ENCODE results near the gene PARD3.
"Not testable (repeated sequence)": the region's sequence is repeated elsewhere in the genome, so short reads cannot be mapped to it uniquely, and the experiment has no call there.

PARD3 gene

DNA sequence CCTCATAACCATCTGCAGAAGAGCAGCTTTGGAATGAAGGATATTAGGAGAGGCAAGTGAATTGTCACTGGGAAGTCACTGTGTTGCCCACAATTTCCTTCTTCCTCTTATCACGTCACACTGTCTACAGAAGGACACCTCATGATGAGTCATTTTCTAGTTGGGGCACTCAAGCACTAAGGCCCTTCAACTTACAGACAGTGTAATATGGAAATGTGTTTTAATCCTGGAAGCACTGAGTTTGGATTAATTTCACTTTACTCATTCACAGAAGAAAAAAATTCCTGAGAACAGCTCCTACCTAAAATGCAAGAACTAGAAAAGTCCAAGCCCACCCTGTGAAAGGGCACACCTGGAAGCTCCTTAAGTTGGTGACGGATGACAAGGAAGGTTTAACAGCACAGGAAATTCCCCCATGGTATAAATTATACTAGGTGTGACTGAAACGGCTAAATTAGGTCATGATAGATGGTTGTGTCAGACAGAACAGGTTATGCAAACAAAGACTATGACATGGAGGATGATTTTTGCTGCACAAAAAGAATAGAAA is 56.6 kb downstream of the PARD3 start:
- DNase-seq (ENCODE audit: low read depth, low spot score): peak; percentile 47
- POLR2A ChIA-PET: no interaction called here
- TF ChIP-seq, protein P1, sequence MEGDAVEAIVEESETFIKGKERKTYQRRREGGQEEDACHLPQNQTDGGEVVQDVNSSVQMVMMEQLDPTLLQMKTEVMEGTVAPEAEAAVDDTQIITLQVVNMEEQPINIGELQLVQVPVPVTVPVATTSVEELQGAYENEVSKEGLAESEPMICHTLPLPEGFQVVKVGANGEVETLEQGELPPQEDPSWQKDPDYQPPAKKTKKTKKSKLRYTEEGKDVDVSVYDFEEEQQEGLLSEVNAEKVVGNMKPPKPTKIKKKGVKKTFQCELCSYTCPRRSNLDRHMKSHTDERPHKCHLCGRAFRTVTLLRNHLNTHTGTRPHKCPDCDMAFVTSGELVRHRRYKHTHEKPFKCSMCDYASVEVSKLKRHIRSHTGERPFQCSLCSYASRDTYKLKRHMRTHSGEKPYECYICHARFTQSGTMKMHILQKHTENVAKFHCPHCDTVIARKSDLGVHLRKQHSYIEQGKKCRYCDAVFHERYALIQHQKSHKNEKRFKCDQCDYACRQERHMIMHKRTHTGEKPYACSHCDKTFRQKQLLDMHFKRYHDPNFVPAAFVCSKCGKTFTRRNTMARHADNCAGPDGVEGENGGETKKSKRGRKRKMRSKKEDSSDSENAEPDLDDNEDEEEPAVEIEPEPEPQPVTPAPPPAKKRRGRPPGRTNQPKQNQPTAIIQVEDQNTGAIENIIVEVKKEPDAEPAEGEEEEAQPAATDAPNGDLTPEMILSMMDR (IDR thresholded peaks at IDR 0.05; ENCODE audit: insufficient read depth, low read length, missing control alignments): no peak
- CTCF ChIA-PET: interaction anchor here (1.0 to 1.6 kb wide), 3 partner anchors 11 to 180 kb away, joined by 3 to 8 read pairs (median 4); no protein-coding TSS in a partner anchor
- no peak overlapping the region for H3K4me3 ChIP-seq (ENCODE audit: low read depth, low read length)

DNA sequence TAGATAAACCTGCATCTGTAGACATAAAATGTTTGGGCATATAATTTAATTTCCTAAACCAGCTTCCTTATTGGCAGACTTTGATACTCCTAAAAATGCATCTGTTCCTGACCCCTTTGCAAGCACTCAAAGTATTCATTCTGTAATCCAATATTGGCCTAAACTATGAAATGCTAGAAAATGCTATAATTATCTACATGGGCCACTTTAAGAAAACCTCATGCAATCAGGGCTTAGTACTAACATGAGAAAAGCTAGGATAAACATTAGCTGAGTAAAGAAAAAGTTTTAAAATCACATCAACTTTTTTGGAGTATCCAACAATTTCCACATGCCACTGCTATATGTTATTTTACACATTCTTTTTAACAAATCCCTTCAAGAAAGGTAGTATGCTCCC is 57.2 kb downstream of the PARD3 start:
- POLR2A ChIA-PET: interaction anchor here (0.6 kb wide), 1 partner anchor 124 kb away, joined by 3 read pairs; no protein-coding TSS in a partner anchor

DNA sequence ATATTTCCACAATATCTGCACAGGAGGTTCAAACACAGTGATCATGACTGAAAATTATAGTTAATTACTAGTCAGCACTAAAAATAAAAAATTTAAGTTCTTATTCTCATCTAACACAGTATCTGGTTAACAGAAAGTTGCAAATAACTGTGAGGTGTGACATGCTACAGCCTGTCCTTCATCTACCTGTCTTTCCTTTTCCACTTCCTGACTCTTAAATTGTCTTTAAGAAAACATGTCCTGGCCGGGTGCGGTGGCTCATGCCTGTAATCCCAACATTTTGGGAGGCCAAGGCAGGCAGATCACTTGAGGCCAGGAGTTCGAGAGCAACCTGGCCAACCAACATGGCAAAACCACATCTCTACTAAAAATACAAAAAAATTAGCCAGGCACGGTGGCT is 57.9 kb downstream of the PARD3 start:
- ChIA-PET CTCF (interaction anchor here (1.0 to 1.6 kb wide), 3 partner anchors 10 to 181 kb away, joined by 3 to 8 read pairs (median 4); no protein-coding TSS in a partner anchor), POLR2A (interaction anchor here (0.6 to 0.7 kb wide), 2 partner anchors 124 to 370 kb away, joined by 3 to 5 read pairs; no protein-coding TSS in a partner anchor)
- not testable (repeated sequence) for H3K4me3 ChIP-seq (ENCODE audit: low read depth, low read length); DNase-seq (ENCODE audit: low read depth, low spot score)

More for the DNA sequence above, 57.2 kb downstream of the PARD3 start:
- TF ChIP-seq, protein P1 (IDR thresholded peaks at IDR 0.05; ENCODE audit: insufficient read depth, low read length, missing control alignments): no peak
- CTCF ChIA-PET: interaction anchor here (1.0 to 1.6 kb wide), 3 partner anchors 11 to 181 kb away, joined by 3 to 8 read pairs (median 4); no protein-coding TSS in a partner anchor
- no peak for DNase-seq (ENCODE audit: low read depth, low spot score)
- no peak overlapping the region for H3K4me3 ChIP-seq (ENCODE audit: low read depth, low read length)

DNA sequence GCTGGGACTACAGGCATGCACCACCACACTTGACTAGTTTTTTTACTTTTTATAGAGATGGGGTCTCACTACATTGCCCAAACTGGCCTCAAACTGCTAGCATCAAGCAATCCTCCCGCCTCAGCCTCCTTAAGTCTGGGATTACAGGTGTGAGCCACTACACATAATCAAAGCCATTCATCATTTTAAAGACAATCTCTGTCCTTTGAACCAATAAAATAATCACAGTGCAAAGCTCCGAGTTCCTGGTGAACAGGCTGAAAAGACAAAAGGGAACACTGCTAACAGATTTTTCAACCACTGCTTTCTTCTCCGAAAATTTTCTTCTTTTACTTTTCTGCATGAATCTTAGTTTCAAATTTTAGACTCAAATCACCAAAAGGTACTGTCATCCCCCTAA is 58.5 kb downstream of the PARD3 start:
- ChIA-PET CTCF (interaction anchor here (1.4 kb wide), 1 partner anchor 23 kb away, joined by 3 read pairs; no protein-coding TSS in a partner anchor), POLR2A (no interaction called here)
- no peak overlapping the region for H3K4me3 ChIP-seq (ENCODE audit: low read depth, low read length)
- TF ChIP-seq, protein P1 (IDR thresholded peaks at IDR 0.05; ENCODE audit: insufficient read depth, low read length, missing control alignments): no peak
- no peak for DNase-seq (ENCODE audit: low read depth, low spot score)

DNA sequence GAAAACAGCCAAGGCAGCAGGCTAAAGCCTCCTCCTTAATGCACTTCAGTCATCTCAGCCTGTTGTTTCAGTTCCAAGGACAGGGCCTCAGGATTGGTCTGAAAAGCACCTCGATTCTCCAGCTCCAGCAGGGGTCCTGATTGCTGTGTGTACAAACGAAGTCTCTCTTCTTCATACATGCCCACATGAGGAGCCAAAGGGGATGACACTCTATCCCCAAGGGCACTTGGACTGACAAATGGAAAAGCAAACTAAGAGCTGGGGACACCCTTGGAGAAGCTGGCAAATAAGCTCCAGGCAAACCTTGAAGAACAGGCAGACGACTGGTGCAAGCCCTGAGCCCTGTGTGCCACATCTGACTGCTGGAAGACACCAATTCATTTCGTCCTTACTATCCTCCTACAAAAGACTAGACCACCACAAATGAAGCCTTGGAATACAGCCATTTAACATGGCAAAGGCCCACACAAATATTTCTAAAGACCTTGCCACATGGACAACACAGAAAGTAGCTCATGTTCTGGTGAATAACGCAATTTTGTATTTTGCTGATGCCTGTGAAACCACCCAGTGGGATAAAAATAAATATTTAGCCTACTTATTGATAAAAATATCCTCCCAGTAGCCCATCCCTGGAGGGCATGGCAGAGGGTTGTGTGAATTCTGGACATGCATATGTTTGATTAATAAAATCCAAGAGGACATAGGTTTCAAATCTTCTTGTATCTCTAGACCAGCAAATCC is 61.9 kb downstream of the PARD3 start:
- POLR2A ChIA-PET: no interaction called here
- no peak overlapping the region for H3K4me3 ChIP-seq (ENCODE audit: low read depth, low read length)
- CTCF ChIA-PET: no interaction called here
- DNase-seq (ENCODE audit: low read depth, low spot score): no peak
- TF ChIP-seq, protein P1 (IDR thresholded peaks at IDR 0.05; ENCODE audit: insufficient read depth, low read length, missing control alignments): no peak

DNA sequence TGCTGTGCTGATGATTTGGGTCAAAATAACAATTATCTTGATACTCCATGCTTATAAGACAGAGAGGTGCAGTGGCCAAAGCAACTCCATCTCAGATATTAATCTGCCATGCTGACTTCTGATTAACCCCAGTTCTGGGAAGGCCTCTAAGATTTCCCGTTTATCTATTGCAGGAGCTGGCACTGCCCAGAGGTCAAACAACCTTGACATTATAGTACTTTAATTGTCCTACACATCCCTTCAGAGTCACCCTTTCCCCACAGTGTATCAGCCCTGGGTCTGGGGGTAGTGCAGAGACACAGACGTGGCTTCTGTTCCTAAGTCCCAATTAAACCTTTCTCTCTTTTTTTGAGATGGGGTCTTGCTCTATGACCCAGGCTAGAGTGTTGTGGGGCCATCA is 63.8 kb downstream of the PARD3 start:
- ChIA-PET POLR2A (no interaction called here), CTCF (no interaction called here)
- DNase-seq (ENCODE audit: low read depth, low spot score): no peak
- no peak overlapping the region for H3K4me3 ChIP-seq (ENCODE audit: low read depth, low read length)
- TF ChIP-seq, protein P1 (IDR thresholded peaks at IDR 0.05; ENCODE audit: insufficient read depth, low read length, missing control alignments): no peak

DNA sequence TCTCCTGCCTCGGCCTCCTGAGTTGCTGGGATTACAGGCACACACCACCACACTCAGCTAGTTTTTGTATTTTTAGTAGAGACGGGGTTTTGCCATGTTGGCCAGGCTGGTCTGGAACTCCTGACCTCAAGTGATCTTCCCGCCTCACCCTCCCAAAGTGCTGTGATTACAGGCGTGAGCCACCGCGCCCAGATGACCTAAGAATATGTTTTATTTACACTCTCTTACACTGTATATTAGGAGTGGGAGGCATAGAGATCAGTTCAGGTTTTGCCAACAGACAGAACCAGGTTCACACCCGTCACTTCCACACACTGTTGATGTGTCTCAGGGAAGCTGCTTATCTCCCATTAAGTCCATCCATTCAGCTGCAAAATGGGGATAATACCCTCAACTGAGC is 64.3 kb downstream of the PARD3 start:
- H3K4me3 ChIP-seq (ENCODE audit: low read depth, low read length); DNase-seq (ENCODE audit: low read depth, low spot score); CTCF ChIA-PET; POLR2A ChIA-PET: not testable (repeated sequence)

All from AG04449 (cell line).